ENCODE measurements around the gene RTCA.
"Not testable (repeated sequence)": the region's sequence is repeated elsewhere in the genome, so short reads cannot be mapped to it uniquely, and the experiment has no call there.

RTCA gene

DNA sequence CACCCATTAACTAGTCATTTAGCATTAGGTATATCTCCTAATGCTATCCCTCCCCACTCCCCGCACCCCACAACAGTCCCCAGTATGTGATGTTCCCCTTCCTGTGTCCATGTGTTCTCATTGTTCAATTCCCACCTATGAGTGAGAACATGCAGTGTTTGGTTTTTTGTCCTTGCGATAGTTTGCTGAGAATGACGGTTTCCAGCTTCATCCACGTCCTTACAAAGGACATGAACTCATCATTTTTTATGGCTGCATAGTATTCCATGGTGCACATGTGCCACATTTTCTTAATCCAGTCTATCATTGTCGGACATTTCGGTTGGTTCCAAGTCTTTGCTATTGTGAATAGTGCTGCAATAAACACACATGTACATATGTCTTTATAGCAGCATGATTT, 7.6 kb upstream of the RTCA start:
- DNase-seq (ENCODE audit: low read depth, low spot score) = not testable (repeated sequence)

DNA sequence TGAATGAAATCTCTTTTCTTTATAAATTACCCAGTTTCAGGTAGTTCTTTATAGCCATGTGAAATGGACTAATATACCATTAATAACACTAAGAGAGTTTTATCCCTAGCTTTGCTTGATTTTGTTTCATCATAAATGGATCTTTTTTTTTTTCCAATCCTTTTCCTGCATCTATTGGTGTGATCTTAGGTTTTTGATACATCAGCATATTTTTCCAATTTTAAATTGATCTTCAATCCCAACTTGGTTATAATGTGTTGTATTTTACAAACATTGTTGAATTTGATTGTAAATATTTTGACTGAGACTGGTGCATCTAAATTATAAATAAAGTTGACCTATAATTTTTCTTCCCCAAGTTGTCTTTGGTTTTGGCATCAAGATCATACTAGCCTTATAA, 4.3 kb upstream of the RTCA start:
- no peak for DNase-seq (ENCODE audit: low read depth, low spot score)

DNA sequence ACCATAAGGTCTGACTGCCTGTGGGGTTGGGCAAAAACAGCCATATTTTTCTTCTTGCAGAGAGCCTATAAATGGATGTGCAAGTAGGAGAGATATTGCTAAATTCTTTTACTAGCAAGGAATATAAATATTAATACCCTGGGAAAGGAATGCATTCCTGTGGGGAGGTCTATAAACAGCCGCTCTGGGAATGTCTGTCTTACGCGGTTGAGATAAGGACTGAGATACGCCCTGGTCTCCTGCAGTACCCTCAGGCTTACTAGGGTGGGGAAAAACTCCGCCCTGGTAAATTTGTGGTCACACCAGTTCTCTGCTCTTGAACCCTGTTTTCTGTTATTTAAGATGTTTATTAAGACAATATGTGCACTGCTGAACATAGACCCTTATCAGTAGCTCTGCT, 1.9 kb upstream of the RTCA start:
- DNase-seq (ENCODE audit: low read depth, low spot score) = not testable (repeated sequence)

DNA sequence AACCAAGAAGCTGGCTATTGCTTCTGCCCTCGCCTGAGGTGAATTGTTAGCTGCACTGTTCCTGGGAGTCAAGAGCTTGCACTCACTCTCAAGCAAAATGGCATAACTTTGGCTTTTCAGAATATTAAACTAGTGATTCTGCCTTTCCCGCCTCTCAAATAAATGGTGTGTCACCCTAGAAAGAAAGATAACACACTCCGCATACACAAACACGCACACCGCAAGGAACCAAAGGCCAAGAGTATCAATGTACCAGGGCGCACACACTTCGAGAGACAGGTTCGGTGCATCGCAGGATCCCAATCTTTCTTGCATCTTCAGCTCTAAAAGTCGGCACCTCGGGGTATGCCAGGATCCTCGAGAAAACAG, 470 bp upstream of the RTCA start:
- no peak for DNase-seq (ENCODE audit: low read depth, low spot score)

DNA sequence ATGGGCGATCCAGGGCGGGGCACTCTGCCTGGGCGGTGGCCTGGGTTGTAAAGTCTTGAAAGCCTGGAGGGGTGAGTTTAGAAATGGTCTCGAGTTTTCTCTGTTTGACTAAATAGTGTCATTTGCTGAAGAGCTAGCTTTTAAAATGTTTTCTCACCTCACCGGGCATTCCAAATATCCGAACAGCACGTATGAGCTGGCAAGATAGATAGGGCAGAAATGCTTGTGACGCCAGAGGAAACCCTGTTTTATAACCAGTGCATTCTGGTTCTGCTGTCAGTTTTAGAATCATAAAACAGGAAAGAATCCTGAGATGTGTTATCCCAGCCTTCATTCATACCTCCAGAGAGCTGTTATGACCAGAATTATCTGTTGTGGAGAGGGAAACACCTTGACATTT, 725 bp downstream of the RTCA start:
- no peak for DNase-seq (ENCODE audit: low read depth, low spot score)

DNA sequence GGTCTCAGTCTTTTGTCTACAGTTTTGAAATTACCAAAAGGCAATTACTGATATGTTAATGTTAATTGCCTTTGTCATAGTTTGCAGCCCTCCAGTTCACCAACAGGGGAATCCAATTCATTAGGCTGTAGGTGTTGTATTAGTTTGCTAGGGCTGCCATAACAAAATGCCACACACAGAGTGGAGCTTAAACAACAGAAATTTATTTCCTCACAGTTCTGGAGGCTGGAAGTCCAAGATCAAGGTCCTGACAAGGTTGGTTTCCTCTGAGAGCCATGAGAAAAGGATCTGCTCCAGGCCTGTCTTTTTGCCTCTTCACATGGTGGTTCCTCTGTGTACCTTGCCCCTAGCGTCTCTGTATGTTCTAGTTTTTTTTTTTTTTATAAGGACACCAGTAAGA, 1.3 kb downstream of the RTCA start:
- DNase-seq (ENCODE audit: low read depth, low spot score) = no peak

DNA sequence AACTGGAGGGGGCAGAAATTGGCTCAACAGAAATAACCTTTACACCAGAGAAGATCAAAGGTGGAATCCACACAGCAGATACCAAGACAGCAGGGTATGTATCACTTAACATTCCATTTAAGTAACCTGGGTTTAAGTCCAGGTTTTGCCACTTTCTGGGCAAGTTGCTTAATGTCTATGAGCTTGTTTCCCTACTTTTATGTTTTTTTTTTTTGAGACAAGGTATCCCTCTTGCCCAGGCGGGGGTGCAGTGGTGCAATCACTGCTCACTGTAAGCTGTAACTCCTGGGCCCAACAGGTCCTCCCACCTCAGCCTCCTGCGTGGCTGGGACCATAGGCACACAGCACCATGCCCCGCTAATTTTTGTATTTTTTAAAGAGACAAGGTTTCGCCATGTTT, 2.2 kb downstream of the RTCA start:
- DNase-seq (ENCODE audit: low read depth, low spot score) = no peak

DNA sequence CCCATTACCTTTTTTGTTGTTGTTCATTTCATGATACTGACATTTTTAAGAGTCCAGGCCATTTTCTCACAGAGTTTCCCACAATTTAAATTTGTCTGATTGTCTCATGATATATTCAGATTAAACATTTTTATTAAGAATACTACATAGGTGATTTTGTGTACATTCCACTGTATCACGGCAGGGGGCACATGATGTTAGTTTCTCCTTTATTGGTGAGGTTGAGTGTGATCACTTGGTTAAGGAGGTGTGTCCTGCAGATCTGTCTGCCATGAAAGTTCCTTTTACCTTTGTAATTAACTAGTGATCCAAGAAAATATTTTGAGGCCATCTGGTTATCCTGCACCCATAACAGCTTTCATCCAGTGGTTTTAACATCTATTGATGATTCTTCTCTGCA, 11.8 kb downstream of the RTCA start:
- DNase-seq (ENCODE audit: low read depth, low spot score) = no peak

DNA sequence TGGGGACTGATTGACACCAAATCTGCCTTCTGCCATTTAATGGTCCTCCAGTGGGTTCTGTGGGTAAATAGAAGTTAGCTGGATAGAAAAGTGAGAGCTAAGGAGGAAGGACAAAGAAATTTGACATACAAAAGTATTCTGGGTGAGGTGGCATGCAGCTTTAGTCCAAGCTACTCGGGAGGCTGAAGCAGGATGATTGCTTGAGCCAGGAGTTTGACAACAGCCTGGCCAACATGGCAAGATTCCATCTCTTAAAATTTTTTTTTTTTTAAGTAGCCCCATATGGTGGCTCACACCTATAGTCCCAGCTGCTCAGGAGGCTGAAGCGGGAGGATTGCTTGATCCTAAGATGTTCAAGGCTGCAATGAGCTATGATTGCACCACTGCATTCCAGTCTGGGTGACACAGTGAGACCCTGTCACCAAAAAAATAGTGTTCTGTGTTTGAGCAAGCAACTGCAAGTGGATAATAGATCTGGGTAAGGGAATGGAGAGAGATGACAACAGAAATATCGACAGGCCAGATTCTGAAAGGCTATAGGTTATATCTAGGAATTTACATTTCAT, 13.4 kb downstream of the RTCA start:
- no peak for DNase-seq (ENCODE audit: low read depth, low spot score)

DNA sequence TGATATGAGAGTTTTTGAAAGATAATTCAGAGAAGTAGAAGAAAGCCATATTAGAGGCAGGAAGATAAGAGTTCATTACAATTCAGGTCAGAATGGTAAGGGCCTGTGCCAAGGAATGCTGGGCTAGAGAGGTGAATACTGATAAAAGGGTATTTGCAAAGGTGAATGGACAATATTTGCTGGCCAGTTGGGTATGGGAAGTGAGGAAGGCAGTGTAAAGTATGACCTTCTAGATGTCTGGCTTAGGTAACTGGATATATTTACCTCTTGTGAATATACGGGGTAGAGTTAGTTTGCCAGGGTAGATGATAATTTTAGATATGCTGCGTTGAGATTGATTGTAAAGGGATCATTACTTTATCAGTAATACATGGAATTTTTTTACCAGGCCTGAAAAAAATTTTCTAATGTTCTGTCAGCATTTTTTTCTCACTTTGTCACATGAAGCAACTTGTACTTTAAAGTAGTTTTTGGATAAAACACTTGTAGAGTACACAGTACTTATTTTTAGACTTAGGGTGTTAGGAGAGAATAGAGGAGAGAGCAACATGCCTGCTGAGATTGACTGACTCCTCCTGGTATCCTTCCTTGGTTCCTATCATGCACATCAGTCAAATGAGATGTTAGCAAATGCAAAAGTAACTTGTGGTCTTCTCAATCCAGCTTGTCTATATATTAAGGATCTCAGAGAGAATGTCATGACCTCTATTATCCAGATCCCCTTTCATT, 14.1 kb downstream of the RTCA start:
- DNase-seq (ENCODE audit: low read depth, low spot score) = no peak

DNA sequence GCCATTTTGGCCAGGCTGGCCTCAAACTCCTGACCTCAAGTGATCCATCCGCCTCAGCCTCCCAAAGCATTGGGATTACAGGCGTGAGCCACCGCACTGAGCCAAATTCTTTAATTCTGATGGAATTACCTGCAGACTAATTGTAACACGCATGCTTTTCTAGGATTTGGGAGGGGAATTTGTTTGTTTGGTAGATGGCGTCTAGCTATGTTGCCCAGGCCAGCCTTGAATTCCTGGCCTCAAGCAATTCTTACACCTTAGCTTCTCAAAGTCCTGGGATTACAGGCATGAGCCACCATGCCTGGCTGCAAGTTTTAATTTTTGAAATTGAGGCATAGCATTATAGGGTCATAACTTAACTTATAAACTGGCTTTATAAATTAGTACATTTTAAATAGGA, 18.6 kb downstream of the RTCA start:
- no peak for DNase-seq (ENCODE audit: low read depth, low spot score)

DNA sequence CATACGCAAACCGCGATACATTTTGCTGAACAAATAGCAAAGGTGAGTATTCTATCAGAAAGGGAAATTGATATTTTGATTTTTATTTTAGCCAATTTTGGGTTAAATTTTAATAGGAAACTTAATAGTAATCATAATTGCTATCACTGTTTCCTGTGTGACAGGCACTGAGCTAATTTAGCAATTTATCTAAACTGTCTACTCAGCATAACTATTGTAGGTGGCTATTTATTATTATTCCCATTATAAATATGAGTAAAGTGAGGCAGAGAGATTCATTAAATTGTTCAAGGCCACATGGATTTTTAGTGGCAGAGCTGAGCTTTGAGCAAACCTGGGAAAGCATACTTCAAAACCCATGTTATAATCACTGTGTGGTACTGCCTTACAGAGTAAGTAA, 21.1 kb downstream of the RTCA start:
- no peak for DNase-seq (ENCODE audit: low read depth, low spot score)

DNA sequence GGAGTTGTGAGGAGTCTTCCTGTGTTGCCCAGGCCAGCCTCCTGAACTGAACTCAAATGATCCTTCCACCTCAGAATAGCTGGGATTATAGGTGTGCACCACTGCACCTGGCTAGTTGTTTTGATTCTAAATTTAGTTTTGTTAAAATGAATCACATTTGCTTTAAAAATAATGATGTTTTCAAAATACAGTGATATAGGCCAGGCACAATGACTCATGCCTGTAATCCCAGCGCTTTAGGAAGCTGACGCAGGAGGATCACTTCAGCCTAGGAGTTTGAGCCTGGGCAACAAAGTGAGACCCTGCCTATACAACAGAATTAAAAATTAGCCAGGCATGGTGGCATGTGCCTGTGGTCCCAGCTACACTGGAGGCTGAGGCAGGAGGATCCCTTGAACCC, 24.3 kb downstream of the RTCA start:
- no peak for DNase-seq (ENCODE audit: low read depth, low spot score)

DNA sequence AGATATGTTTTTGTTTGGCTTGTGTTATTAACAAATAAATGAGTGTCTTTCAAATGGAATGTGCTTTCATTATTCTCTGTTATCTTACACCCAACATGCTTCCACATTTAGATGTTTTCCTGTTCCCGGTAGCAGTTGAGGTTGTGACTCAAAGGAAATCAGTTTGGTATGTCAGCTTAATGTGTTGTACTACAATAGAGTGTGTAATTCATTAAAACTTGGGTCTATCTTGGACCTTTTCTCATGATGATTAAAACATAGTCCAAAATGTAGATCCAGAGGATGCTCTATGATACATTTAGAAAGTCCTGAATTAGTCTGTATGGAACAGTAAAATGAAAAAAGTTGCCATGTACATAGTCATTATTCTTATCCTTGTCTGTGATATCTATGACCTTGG, 26.7 kb downstream of the RTCA start:
- no peak for DNase-seq (ENCODE audit: low read depth, low spot score)

DNA sequence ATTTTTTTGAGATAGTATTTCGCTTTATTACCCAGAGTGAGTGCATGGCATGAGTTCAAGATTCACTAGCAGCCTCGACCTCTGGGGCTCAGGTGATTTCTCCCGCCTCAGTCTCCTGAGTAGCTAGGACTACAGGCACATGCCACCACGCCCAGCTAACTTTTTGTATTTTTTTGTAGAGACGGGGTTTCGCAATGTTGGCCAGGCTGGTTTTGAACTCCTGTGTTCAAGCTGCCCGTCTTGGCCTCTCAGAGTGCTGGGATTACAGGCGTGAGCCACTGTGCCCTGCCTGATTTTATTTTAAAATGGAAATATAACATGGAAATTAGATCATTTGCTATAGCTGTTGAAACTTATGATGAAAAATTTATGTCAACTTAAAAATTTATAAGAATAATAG, 30.1 kb downstream of the RTCA start:
- no peak for DNase-seq (ENCODE audit: low read depth, low spot score)

DNA sequence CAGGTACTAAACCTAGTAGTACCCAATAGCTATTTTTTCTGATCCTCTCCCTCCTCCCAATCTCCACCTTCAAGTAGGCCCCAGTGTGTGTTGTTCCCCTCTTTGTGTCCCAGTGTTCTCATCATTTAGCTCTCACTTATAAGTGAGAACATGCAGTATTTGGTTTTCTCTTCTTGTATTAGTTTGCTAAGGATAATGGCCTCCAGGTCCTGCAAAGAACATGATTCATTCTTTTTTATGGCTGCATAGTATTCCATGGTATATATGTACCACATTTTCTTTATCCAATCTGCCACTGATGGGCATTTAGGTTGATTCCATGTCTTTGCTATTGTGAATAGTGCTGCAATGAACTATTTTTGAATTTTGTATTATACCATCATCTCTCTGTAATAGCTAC, 31.0 kb downstream of the RTCA start:
- not testable (repeated sequence) for DNase-seq (ENCODE audit: low read depth, low spot score)

DNA sequence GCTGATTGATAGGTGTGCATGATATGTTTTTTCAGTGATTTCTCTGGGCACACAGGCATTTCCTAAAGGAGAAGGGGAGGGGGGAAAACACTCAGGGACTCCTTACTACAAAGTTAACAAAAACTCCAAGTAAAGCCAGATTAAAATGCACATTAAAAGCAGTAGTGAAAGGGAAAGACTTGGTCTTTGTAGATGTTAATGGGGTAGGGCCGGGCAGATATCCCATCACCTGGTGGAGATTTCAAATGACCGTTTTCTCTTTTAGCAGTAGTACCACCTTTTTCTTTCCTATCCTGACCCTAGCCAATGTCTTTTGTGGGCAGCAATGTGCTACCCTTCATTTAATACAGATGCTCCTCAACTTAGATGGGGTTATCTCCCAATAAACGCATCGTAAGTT, 32.5 kb downstream of the RTCA start:
- no peak for DNase-seq (ENCODE audit: low read depth, low spot score)

DNA sequence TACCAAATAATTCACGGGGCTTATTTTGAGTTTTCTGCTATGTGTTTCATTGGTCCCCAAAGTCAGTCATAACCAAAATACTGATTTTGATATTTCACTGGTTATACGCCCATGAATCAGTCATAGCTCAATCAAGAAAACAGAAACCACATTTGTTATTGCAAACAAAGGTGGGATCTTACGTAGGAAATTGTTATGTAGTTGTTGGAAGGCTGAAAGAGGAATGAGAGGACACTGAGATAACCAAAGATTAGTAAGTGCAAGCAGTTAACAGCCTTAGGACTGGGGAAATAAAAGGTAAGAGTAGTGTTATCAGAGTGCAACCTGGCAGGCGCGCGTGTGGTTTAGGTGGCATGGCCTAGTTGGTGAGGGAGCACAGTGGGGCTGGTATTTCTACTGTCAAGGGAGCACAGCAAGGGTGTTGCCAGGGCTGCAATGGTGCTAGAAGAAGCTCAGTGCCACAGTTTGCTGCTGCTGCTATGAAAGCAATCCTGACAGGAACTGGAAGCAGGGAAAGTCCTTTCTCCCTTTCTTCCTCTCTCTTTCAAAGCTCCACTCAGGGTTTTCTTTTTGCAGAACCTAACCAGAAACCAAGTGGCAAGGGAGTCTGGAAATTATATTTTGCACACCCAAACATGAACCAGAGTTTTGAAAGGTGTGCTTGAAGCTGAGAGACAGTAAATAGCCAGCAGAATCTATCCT, 33.7 kb downstream of the RTCA start:
- DNase-seq (ENCODE audit: low read depth, low spot score) = no peak

DNA sequence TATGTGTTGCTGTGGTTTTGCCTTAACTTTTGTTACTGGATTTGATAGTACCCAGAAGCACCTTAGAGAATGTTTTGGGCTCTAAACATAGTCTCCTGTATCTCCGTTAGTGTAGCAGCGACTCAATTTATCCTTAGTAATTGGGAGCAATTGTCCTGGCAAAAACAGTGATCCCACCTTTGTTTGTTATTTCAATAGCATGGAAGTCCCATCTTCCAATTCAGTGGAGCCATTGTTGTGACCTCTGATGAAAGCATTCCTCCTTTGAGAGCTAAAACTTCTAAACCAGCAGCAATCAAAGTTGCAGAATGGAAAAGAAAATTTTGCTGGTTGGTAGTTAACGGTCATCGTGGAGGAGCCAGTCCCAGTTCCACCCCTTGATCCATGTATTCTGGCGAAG, 34.7 kb downstream of the RTCA start:
- DNase-seq (ENCODE audit: low read depth, low spot score) = no peak

DNA sequence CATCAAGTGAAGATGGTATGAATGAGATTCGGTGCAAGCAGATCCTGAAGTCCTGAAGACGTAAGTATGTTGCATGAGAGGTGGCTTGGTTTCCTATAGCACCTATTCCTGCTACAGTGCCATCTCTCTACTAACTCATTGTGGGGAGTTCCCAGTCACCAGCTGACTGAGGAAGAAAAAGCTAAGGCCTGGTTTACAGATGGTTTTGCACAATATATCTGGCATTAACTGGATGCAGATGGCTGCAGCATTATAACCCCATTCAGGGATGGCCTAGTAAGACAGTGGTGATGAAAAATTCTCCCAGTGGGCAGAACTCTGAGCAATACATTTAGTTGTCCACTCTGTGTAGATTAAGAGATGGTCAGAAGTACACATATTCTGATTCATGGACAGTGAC, 36.7 kb downstream of the RTCA start:
- DNase-seq (ENCODE audit: low read depth, low spot score) = no peak

DNA sequence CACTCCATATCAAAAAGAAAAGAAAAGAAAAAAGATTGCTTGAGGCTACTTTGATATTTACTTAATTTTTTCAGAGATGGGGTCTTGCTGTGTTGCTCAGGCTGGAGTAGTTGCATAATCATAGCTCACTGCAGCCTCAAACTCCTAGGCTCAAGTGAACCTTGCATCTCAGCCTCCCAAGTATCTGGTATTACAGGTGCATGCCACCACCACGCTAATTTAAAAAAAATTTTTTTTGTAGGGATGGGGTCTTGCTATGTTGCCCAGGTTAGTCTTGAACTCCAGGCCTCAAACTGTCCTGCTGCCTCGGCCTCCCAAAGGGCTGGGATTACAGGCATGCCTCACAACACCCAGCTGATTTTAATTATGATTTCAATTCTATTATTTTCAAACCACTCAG, 38.2 kb downstream of the RTCA start:
- DNase-seq (ENCODE audit: low read depth, low spot score) = no peak

DNA sequence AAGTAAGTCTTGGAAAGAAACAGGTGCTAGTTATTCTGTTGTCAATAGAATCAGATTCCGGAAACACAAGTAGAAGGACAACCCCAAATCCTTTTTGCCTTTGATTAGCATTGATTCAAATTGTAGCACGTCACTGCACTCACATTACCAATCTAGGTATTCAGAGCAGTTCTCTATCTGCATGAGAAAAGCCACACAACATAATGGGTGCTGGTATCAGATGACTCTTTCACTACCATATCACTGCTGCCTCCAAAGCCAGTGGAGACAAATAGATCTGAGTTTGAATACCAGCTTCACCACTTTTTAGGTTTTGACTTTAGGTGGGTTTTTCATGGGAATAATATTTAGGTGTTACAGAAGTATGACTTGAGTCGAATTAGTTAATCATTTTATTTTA, 38.9 kb downstream of the RTCA start:
- DNase-seq (ENCODE audit: low read depth, low spot score) = no peak

DNA sequence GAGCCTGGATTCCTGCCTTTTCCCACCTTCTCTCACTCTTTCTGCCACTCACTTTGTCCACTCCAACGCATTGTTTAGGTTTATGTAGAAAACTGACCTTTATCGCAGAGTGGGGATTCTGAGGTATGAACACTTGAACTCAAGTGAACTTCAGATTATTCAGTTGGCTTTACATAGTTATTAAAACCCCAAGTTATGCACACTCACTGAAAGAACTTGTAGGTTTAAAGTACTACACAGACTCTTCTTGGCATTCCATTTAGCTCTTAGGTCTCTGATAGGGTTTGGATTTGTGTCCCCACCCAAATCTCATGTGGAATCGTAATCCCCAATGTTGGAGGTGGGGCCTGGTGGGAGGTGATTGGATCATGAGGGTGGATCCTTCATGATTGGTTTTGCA, 39.9 kb downstream of the RTCA start:
- DNase-seq (ENCODE audit: low read depth, low spot score) = no peak
